Measurements from ENCODE around the gene CCDC134. TPM values are rescaled to one million over a fixed set of nuclear protein-coding genes. Genes with fewer than 3 reads are reported as not detected.
"Not testable (repeated sequence)": the region's sequence is repeated elsewhere in the genome, so short reads cannot be mapped to it uniquely, and the experiment has no call there.

The CCDC134 gene
- total RNA-seq, 1 donor from 2014 or later, result 7.3 TPM

DNA sequence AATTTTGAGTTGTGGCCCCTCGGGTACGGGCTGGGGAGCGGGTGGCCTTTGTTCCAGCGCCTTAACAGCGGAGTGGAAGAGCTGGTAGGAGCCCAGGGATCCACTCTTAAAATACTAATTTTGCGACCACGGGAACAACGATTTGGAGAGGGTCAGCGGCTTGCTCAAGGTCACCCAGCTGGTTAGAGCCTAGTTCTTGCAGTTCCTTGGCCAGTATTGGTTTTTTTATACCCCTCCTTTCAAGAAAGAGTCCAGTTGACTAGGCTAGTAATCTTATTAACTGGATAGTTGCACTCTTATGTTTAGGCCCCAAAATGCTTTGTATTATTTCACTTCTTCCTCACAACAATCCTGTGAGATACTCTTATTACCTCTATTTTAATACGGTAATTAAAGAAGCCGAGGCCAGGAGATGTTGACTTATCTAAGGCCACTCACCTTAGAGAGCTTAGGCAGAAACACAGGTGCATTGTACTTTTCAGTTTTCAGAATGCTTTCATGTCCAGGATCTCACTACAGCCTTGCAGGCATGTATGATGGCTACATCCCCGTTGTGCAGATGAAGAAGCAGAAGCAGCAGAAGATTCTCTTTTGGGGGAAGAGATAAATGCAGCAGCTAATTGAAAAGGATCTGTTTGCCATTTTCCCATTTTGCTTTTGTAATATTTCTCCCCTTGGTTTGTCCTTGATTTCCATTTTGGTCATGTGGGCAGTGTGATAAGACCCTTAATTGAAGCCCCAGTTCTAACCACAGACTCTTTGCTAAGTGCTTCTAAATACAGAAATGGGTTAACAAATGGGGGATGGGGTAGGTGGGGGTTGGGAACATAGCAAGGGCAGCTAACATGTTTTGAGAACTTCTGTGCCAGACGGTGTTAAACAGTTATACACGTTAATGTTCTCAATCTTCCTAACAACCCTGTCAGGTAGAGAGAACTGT, 33.8 kb downstream of the CCDC134 start:
- intact Hi-C loops (cut with DNase I), result no loop called here
- Histone ChIP-seq H3K4me3 (peak overlapping the region; percentile 85), H3K9me3 (no peaks in the 10 kb centered on the region), H3K36me3 (peaks cover 12% of the 10 kb centered on the region), H3K27ac (peak overlapping the region; percentile 92), H3K4me1 (peaks cover 13% of the 10 kb centered on the region), H3K27me3 (no peaks in the 10 kb centered on the region)
- TF ChIP-seq, protein P1, sequence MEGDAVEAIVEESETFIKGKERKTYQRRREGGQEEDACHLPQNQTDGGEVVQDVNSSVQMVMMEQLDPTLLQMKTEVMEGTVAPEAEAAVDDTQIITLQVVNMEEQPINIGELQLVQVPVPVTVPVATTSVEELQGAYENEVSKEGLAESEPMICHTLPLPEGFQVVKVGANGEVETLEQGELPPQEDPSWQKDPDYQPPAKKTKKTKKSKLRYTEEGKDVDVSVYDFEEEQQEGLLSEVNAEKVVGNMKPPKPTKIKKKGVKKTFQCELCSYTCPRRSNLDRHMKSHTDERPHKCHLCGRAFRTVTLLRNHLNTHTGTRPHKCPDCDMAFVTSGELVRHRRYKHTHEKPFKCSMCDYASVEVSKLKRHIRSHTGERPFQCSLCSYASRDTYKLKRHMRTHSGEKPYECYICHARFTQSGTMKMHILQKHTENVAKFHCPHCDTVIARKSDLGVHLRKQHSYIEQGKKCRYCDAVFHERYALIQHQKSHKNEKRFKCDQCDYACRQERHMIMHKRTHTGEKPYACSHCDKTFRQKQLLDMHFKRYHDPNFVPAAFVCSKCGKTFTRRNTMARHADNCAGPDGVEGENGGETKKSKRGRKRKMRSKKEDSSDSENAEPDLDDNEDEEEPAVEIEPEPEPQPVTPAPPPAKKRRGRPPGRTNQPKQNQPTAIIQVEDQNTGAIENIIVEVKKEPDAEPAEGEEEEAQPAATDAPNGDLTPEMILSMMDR (IDR thresholded peaks at IDR 0.05), result no peak
- ATAC-seq (no peak), DNase-seq (no peak)

DNA sequence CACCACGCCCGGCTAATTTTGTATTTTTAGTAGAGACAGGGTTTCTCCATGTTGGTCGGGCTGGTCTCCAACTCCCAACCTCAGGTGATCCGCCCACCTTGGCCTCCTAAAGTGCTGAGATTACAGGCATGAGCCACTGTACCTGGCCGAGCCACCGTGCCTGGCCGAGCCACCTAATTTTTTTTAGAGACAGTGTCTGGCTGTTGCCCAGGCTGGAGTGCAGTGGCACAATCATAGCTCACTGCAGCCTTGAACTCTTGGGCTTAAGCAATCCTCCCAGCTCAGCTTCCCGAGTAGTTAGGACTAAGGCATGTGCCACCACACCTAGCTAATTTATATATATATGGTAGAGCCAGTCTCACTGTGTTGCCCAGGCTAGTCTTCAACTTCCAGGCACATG, 35.0 kb downstream of the CCDC134 start:
- intact Hi-C loops (cut with DNase I); H3K4me3 ChIP-seq; H3K27me3 ChIP-seq; ATAC-seq; H3K9me3 ChIP-seq; DNase-seq; H3K27ac ChIP-seq: not testable (repeated sequence)
- Histone ChIP-seq H3K4me1 (peaks cover 15% of the 10 kb centered on the region), H3K36me3 (peaks cover 12% of the 10 kb centered on the region)

DNA sequence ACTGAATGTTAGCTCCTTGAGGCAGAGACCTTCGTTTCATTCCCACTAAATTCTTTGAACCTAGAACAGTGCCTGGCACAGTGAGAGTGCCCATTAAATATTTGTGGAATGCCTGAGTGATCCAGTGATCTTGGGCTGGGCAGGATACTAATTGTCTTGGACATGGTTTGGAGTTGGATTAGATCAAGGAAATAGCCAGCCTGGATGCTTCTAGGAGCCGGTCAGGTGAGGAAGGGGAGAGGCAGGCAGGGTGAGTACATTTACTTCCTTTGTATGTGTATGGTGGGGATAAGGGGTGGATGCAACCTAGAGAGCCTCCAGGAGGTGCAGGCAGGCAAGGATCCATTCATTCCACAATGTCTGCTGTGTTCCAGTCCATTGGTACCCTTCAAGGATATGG, 36.1 kb downstream of the CCDC134 start:
- Histone ChIP-seq H3K4me1 (peaks cover 24% of the 10 kb centered on the region), H3K27ac (no peak overlapping the region)
- TF ChIP-seq, protein P1 (IDR thresholded peaks at IDR 0.05), result no peak

DNA sequence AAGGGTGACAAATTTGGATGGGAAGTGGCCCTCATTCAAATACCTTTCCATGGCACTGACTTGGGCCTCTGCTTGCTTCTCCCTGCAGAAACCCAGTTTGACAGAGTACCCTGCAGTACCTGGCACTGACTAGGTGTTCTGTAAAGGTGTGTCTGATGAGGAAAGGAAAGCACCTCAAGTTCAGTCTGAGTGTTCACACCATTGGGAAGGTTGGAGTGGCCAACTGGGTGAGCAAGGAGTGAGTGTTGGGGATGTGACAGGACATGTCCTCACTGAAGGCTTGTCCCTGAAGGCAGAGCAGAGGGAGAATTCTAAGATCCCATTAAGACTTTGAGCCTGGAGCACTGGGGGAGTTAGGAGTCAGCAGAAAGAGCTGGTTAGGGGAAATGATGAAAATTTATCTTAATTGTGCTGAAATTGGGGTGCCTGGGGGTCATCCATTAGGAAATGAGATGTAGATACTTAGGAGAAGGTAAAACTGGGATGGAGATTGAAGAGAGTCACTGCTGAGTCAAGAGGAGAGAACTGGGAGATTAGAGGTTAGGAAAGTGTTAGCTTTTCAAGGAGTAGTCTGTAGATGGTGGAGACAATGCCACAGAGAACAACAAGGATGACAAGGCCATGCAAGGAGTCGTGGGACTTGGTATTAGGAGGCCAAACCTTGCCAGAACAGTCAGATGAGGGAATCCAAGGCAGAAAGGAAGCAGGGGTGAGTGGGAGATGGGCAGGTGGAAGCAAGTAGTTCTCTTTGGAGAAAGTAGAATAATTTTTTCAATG, 38.6 kb downstream of the CCDC134 start:
- Histone ChIP-seq H3K36me3 (peaks cover 17% of the 10 kb centered on the region), H3K4me1 (peaks cover 27% of the 10 kb centered on the region), H3K27ac (no peak overlapping the region), H3K27me3 (no peaks in the 10 kb centered on the region), H3K4me3 (no peak overlapping the region), H3K9me3 (no peaks in the 10 kb centered on the region)
- TF ChIP-seq, protein P1 (IDR thresholded peaks at IDR 0.05), result no peak
- intact Hi-C loops (cut with DNase I), result no loop called here
- DNase-seq, result no peak
- no peak for ATAC-seq

More for the DNA sequence above, 36.1 kb downstream of the CCDC134 start:
- Histone ChIP-seq H3K4me3 (no peak overlapping the region), H3K36me3 (peaks cover 12% of the 10 kb centered on the region), H3K9me3 (no peaks in the 10 kb centered on the region), H3K27me3 (no peaks in the 10 kb centered on the region)
- intact Hi-C loops (cut with DNase I), result no loop called here
- no peak for DNase-seq
- no peak for ATAC-seq

DNA sequence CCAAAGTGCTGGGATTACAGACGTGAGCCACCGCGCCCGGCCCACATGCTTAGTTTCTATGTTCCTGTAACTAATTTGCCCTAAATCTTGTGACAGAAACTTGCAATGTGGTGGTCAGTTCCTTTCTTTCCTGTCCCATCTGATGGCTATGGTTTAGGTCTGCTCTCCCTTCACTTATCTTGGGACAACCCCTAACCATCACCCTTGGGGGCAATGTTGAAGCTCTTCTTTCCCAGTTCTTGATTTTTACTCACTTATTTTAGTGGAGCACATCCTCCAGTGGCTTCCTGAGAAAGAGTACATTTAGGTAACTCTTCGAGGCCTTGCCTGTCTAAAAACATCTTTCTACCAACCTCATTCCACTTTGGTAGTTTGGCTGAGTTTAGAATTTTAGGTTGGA, 39.7 kb downstream of the CCDC134 start:
- DNase-seq, result no peak
- TF ChIP-seq, protein P1 (IDR thresholded peaks at IDR 0.05), result no peak
- Histone ChIP-seq H3K4me3 (no peak overlapping the region), H3K4me1 (peaks cover 23% of the 10 kb centered on the region), H3K9me3 (no peaks in the 10 kb centered on the region), H3K27me3 (no peaks in the 10 kb centered on the region), H3K36me3 (peaks cover 17% of the 10 kb centered on the region), H3K27ac (no peak overlapping the region)
- ATAC-seq, result no peak
- intact Hi-C loops (cut with DNase I), result no loop called here
